Measurements from ENCODE around the gene MMP2. TPM values are rescaled to one million over a fixed set of nuclear protein-coding genes. Genes with fewer than 3 reads are reported as not detected.

Gene MMP2
- total and polyA plus RNA-seq, 2 of the 13 experiments (the other 11 are each of a cell fraction or from before 2014, with no cell fraction given) = 0.31 to 1.3 TPM

- TF ChIP-seq PAX8 (CRISPR knock-in tag; IDR thresholded peaks at IDR 0.05; ENCODE audit: borderline replicate concordance) (no peak), MIER2 (CRISPR knock-in tag; IDR thresholded peaks at IDR 0.05) (no peak), SSRP1 (CRISPR knock-in tag; IDR thresholded peaks at IDR 0.05) (peak; percentile 86), FLYWCH1 (CRISPR knock-in tag; IDR thresholded peaks at IDR 0.05) (no peak), CEBPG (CRISPR knock-in tag; IDR thresholded peaks at IDR 0.05) (no peak; the same call in 1 of the 2 replicates), FOXJ3 (CRISPR knock-in tag; IDR thresholded peaks at IDR 0.05; ENCODE audit: borderline replicate concordance) (no peak), REPIN1 (CRISPR knock-in tag; IDR thresholded peaks at IDR 0.05; ENCODE audit: borderline replicate concordance, low read depth) (peak; percentile 52; the same call in 1 of the 2 replicates), KAT2B (IDR thresholded peaks at IDR 0.05; ENCODE audit: borderline replicate concordance, low read depth, low read length) (no peak), BCLAF1 (IDR thresholded peaks at IDR 0.05) (no peak), ZNF703 (CRISPR knock-in tag; IDR thresholded peaks at IDR 0.05; ENCODE audit: borderline replicate concordance) (no peak), ZC3H4 (CRISPR knock-in tag; IDR thresholded peaks at IDR 0.05; ENCODE audit: borderline replicate concordance) (no peak), ZNF280D (CRISPR knock-in tag; IDR thresholded peaks at IDR 0.05) (no peak)
- TF ChIP-seq, protein P1, sequence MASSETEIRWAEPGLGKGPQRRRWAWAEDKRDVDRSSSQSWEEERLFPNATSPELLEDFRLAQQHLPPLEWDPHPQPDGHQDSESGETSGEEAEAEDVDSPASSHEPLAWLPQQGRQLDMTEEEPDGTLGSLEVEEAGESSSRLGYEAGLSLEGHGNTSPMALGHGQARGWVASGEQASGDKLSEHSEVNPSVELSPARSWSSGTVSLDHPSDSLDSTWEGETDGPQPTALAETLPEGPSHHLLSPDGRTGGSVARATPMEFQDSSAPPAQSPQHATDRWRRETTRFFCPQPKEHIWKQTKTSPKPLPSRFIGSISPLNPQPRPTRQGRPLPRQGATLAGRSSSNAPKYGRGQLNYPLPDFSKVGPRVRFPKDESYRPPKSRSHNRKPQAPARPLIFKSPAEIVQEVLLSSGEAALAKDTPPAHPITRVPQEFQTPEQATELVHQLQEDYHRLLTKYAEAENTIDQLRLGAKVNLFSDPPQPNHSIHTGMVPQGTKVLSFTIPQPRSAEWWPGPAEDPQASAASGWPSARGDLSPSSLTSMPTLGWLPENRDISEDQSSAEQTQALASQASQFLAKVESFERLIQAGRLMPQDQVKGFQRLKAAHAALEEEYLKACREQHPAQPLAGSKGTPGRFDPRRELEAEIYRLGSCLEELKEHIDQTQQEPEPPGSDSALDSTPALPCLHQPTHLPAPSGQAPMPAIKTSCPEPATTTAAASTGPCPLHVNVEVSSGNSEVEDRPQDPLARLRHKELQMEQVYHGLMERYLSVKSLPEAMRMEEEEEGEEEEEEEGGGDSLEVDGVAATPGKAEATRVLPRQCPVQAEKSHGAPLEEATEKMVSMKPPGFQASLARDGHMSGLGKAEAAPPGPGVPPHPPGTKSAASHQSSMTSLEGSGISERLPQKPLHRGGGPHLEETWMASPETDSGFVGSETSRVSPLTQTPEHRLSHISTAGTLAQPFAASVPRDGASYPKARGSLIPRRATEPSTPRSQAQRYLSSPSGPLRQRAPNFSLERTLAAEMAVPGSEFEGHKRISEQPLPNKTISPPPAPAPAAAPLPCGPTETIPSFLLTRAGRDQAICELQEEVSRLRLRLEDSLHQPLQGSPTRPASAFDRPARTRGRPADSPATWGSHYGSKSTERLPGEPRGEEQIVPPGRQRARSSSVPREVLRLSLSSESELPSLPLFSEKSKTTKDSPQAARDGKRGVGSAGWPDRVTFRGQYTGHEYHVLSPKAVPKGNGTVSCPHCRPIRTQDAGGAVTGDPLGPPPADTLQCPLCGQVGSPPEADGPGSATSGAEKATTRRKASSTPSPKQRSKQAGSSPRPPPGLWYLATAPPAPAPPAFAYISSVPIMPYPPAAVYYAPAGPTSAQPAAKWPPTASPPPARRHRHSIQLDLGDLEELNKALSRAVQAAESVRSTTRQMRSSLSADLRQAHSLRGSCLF (CRISPR knock-in tag; IDR thresholded peaks at IDR 0.05; ENCODE audit: borderline replicate concordance) = no peak
- TF ChIP-seq, protein P2, sequence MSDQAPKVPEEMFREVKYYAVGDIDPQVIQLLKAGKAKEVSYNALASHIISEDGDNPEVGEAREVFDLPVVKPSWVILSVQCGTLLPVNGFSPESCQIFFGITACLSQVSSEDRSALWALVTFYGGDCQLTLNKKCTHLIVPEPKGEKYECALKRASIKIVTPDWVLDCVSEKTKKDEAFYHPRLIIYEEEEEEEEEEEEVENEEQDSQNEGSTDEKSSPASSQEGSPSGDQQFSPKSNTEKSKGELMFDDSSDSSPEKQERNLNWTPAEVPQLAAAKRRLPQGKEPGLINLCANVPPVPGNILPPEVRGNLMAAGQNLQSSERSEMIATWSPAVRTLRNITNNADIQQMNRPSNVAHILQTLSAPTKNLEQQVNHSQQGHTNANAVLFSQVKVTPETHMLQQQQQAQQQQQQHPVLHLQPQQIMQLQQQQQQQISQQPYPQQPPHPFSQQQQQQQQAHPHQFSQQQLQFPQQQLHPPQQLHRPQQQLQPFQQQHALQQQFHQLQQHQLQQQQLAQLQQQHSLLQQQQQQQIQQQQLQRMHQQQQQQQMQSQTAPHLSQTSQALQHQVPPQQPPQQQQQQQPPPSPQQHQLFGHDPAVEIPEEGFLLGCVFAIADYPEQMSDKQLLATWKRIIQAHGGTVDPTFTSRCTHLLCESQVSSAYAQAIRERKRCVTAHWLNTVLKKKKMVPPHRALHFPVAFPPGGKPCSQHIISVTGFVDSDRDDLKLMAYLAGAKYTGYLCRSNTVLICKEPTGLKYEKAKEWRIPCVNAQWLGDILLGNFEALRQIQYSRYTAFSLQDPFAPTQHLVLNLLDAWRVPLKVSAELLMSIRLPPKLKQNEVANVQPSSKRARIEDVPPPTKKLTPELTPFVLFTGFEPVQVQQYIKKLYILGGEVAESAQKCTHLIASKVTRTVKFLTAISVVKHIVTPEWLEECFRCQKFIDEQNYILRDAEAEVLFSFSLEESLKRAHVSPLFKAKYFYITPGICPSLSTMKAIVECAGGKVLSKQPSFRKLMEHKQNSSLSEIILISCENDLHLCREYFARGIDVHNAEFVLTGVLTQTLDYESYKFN (CRISPR knock-in tag; conservative IDR thresholded peaks at IDR 0.05) = no peak
Observed at GRCh38 chr16:55465077-55465896, 13.7 kb upstream of the MMP2 start (continued).

Data from HepG2 (cell line).